ENCODE data around the gene RAB11FIP4. TPM values are rescaled to one million over a fixed set of nuclear protein-coding genes. Genes with fewer than 3 reads are reported as not detected.

Gene RAB11FIP4
- total RNA-seq, 4 donors from 2014 or later, result 0.47 to 14.1 (median 1.9) TPM

DNA sequence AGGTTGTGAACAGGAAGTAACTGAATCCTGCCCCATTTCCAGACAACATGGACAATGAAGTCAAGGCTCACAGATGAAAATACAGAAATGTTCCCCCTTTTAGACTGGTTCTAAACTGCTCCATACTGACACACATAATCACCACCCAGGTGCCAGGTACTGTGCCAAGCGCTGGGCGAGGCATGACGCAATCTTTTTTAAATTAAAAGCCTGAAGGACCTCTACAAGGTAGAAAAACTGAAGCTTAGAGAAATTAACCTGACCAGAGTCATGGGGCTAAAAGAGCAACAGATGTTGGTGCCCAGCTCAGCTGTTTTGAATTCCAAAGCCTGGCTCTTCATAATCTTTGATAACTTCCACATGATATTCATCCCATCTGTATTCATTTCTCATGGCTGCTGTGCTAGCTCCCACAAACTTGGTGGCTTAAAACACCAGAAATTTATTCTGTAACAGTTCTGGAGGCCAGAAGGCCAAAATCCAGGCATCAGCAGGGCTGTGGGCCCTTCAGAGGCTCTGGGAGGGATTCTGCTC lies 4.9 kb upstream of the RAB11FIP4 start:
- 67 to 90% methylated on average over 1 to 3 of the region's 3 CpGs for WGBS, 2 donors (ENCODE audit: low coverage in 1 of 2)
- Histone ChIP-seq H3K4me1 (peaks cover 0 to 18% (median 0%) of the 10 kb centered on the region in 3 donors), H3K4me3 (no peak overlapping the region), H3K27ac (no peak overlapping the region), H3K9me3 (no peaks in the 10 kb centered on the region), H3K27me3 (peaks cover 31% of the 10 kb centered on the region), H3K36me3 (peaks cover 0 to 8% of the 10 kb centered on the region in 2 donors)
- TF ChIP-seq POLR2AphosphoS5 (IDR thresholded peaks at IDR 0.05), result no peak
- no peak for ATAC-seq

DNA sequence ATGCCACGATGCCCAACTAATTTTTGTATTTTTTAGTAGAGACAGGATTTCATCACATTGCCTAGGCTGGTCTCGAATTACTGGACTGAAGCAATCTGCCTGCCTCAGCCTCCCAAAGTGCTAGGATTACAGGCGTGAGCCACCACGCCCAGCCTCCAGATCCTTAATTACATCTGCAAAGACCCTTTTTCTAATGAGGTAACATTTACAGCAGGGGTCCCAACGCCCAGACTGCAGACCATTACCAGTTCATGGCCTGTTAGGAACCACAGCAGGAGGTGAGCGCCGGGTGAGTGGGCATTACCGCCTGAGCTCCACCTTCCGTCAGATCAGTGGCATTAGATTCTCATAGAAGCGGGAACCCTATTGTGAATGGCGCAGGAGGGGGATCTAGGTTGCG lies 4.0 kb upstream of the RAB11FIP4 start:
- TF ChIP-seq POLR2A (IDR thresholded peaks at IDR 0.05), result no peak
- no peak for TF ChIP-seq EP300 (IDR thresholded peaks at IDR 0.05)
- TF ChIP-seq, protein P1, sequence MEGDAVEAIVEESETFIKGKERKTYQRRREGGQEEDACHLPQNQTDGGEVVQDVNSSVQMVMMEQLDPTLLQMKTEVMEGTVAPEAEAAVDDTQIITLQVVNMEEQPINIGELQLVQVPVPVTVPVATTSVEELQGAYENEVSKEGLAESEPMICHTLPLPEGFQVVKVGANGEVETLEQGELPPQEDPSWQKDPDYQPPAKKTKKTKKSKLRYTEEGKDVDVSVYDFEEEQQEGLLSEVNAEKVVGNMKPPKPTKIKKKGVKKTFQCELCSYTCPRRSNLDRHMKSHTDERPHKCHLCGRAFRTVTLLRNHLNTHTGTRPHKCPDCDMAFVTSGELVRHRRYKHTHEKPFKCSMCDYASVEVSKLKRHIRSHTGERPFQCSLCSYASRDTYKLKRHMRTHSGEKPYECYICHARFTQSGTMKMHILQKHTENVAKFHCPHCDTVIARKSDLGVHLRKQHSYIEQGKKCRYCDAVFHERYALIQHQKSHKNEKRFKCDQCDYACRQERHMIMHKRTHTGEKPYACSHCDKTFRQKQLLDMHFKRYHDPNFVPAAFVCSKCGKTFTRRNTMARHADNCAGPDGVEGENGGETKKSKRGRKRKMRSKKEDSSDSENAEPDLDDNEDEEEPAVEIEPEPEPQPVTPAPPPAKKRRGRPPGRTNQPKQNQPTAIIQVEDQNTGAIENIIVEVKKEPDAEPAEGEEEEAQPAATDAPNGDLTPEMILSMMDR (IDR thresholded peaks at IDR 0.05), result no peak
- no peak for TF ChIP-seq POLR2AphosphoS5 (IDR thresholded peaks at IDR 0.05)
- H3K9me3 ChIP-seq, result no peaks in the 10 kb centered on the region
- no peak overlapping the region for H3K4me3 ChIP-seq
- peaks cover 39% of the 10 kb centered on the region for H3K27me3 ChIP-seq
- peaks cover 0 to 4% of the 10 kb centered on the region in 2 donors for H3K36me3 ChIP-seq
- H3K27ac ChIP-seq, result no peak overlapping the region
- ATAC-seq, result no peak
- 90 to 100% methylated on average over 1 to 8 of the region's 12 CpGs for WGBS, 2 donors (ENCODE audit: low coverage in 1 of 2)
- peaks cover 0 to 25% (median 5%) of the 10 kb centered on the region in 3 donors for H3K4me1 ChIP-seq

DNA sequence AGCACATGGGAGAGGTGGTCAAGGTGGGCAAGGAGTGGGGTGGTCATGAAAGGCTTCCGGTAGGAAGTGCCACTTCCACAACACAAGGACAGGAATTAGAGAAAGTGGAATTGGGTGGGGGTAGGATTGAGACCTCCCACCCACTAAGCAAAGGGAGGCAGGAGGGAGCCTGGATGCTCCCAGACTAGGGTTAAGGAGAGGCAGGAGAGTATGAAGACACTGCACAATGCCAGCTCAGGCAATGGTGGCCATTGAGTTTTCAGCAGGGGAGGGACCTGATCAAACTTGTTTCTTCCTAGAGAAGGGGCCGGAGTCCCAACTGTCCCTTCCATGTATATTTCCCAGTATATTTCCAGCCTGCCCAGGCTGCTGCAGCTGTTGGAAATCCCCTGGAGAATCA lies 3.1 kb upstream of the RAB11FIP4 start:
- no peak overlapping the region for H3K27ac ChIP-seq
- H3K4me1 ChIP-seq, result peaks cover 0 to 31% (median 5%) of the 10 kb centered on the region in 3 donors
- no peak for TF ChIP-seq POLR2A (IDR thresholded peaks at IDR 0.05)
- no peak for TF ChIP-seq EP300 (IDR thresholded peaks at IDR 0.05)
- TF ChIP-seq, protein P1 (IDR thresholded peaks at IDR 0.05), result no peak
- no peak for TF ChIP-seq POLR2AphosphoS5 (IDR thresholded peaks at IDR 0.05)
- no peak overlapping the region for H3K4me3 ChIP-seq
- H3K27me3 ChIP-seq, result peaks cover 48% of the 10 kb centered on the region
- ATAC-seq, result no peak
- no peaks in the 10 kb centered on the region for H3K9me3 ChIP-seq
- 71 to 100% methylated on average over 1 to 2 of the region's 2 CpGs for WGBS, 2 donors (ENCODE audit: low coverage in 1 of 2)
- H3K36me3 ChIP-seq, result no peaks in the 10 kb centered on the region

DNA sequence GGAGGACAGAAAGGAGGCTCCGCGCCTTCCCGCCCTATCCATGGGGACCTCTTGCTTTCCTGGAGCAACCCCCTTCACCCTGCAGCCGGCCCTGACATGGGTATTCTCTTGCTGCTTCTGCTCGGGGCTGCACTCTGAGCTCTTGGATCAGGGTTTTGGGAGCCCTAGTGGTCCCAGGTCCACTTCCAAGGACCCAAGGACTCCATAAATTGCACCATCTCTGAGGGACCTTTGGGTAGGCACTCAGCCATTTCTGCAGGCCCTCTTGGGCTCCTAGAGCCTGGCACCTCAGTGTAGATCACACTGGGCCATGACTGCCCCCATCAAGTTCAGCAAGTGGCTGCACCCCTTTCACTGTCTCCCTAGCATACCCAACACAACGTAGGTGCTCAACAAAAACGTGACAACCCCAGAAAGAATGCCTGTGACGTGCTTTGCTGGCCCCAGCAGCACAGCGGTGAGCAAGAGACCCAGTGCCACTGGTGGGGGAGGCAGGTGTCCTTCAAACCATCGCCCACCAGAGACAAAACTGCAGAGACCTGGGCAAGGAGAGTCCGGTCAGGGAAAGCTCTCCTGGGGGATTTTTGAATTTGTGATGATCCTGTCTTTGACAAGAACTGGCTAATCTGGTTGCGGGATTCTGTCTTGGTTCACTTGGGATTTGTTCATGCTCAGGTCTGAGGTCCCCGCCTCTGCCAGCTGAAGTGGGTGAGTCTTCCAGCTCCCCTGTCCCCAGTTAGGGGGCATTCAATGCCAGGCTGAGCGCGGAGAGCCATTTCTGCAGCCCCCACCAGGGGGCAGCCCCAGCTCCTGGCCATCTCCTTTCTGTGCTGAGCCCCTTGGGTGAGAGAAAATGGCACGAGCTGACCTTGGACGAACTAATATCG lies 2.5 kb upstream of the RAB11FIP4 start:
- H3K27ac ChIP-seq, result no peak overlapping the region
- 75 to 80% methylated on average over 2 to 5 of the region's 18 CpGs for WGBS, 2 donors (ENCODE audit: low coverage in 1 of 2)
- H3K9me3 ChIP-seq, result no peaks in the 10 kb centered on the region
- peaks cover 55% of the 10 kb centered on the region for H3K27me3 ChIP-seq
- no peak overlapping the region for H3K4me3 ChIP-seq
- no peak for ATAC-seq
- TF ChIP-seq, protein P1 (IDR thresholded peaks at IDR 0.05), result peak in 3 of 4 experiments; percentile 35 to 59 (median 49)
- TF ChIP-seq EP300 (IDR thresholded peaks at IDR 0.05), result no peak
- TF ChIP-seq POLR2AphosphoS5 (IDR thresholded peaks at IDR 0.05), result no peak
- no peaks in the 10 kb centered on the region for H3K36me3 ChIP-seq
- H3K4me1 ChIP-seq, result peaks cover 0 to 31% (median 5%) of the 10 kb centered on the region in 3 donors

DNA sequence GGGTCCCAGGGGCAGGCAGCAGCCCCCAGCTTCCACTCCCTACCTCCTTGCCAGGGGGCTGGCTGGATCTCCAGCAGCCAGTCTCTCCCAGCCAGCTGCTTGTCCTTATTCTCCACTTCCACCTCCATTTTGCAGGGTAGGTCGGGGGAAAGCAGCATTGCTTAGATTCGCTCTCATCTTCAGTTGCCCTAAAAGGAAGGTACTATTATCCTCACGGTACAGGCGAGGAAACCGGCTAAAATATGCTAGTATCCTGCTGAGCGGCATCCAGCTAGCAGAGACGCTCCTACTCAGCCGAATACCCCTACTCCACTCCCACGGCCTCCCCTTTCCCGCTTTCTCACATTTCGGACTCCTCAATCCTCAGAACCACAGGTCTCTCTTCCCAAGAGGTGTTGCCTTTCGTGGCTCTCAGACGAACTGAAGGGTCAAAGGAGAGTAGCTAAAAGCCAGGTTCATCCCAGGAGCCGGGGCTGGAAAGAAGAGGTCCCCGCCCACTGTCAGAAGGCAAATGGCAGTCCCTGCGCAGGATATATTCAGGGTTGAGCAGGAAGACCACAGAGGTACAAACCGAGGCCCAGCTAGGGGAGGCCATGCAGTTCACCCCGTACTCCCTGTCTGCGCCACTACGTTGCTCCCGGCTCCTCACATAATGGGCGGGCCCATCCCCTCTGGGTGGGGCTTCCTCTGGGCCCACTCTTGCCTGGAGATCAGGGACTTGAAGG lies 1.7 kb upstream of the RAB11FIP4 start:
- TF ChIP-seq POLR2AphosphoS5 (IDR thresholded peaks at IDR 0.05), result no peak
- no peak for TF ChIP-seq POLR2A (IDR thresholded peaks at IDR 0.05)
- TF ChIP-seq, protein P1 (IDR thresholded peaks at IDR 0.05), result no peak
- no peak for TF ChIP-seq EP300 (IDR thresholded peaks at IDR 0.05)
- 60% methylated on average over 7 of the region's 22 CpGs; no CpG with 5 or more reads in 1 of the 2 donors for WGBS, 2 donors (ENCODE audit: low coverage in 1 of 2)
- ATAC-seq, result no peak
- Histone ChIP-seq H3K27ac (no peak overlapping the region), H3K4me1 (peaks cover 0 to 31% (median 5%) of the 10 kb centered on the region in 3 donors), H3K27me3 (peaks cover 63% of the 10 kb centered on the region), H3K36me3 (no peaks in the 10 kb centered on the region), H3K9me3 (no peaks in the 10 kb centered on the region), H3K4me3 (no peak overlapping the region)

All from gastroesophageal sphincter (tissue), 4 donors.